Activated naive CD4-positive, alpha-beta T cell treated with anti-CD3 and anti-CD28 coated beads, Interleukin-2, amount 50 U/mL, for 24 hours (primary cell): ENCODE measurements around the gene EDDM3A.
"Not testable (repeated sequence)": the region's sequence is repeated elsewhere in the genome, so short reads cannot be mapped to it uniquely, and the experiment has no call there.

ENCODE experiments used
- H3K27ac Mint-ChIP-seq: one replicate; pipeline ENCODE4 v1.8.0; 2021; ENCODE audit warnings: mild to moderate bottlenecking, mixed read lengths
- H3K27me3 Mint-ChIP-seq: one replicate; pipeline ENCODE4 v1.8.0; 2021; ENCODE audit warnings: mixed read lengths
- H3K36me3 Mint-ChIP-seq: one replicate; pipeline ENCODE4 v1.8.0; 2021; ENCODE audit warnings: mixed read lengths
- H3K4me1 Mint-ChIP-seq: one replicate; pipeline ENCODE4 v1.8.0; 2021; ENCODE audit warnings: mixed read lengths
- H3K4me3 Mint-ChIP-seq: one replicate; pipeline ENCODE4 v1.8.0; 2021; ENCODE audit warnings: mild to moderate bottlenecking, mixed read lengths
- H3K9me3 Mint-ChIP-seq: one replicate; pipeline ENCODE4 v1.8.0; 2021; ENCODE audit warnings: mixed read lengths

Gene EDDM3A

DNA sequence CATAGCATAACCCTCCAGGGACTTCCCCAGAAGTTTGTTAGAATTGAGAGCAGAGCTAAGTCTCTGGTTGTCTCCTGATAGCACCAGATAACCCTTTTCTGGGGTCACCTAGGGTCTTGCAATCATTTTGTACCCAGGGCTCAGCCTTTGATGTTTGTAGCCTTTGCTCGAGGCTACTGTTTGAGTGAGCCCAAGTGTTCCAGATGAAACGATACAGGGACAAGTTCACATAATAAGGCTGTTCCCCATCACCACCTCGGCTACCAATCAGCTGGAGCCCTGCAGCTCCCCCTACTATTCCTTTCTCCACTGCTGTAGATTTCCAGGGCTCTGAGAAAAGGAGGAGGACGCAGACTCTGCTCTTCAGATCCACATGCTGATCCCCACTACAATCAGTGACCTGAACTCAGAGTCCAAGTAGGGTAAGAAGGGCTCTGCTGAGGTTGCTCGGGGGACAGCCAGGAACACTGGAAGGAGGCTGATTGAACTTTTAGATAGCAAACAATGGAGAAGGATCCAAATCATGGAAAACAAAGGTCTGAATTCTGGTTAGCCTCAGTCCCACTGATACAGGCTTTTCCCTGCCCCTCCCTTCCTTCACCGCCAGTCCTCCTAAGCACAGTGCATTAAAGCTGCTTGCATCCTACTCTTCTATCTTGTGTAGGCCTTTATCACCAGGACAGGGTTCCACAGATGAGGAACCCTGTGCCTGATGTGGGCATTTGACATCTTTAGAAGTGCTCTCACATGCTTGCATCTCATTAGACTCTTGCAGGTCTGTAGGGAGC lies at the start of gene EDDM3A:
Gene EDDM3A (plus strand): TSS at position 317 of the 788 bp plus-strand sequence. CDS start 1,694 bp downstream, outside the sequence.
- Mint-ChIP-seq H3K4me3 (no peak within 1 kb of the TSS), H3K4me1 (no peaks in the 10 kb centered on the region), H3K27me3 (peaks cover 4% of the 10 kb centered on the region), H3K27ac (no peak within 1 kb of the TSS), H3K36me3 (no peaks in the 10 kb centered on the region), H3K9me3 (no peaks in the 10 kb centered on the region)

GRCh38 chr14:20696764-20697163 lies 48.9 kb upstream of the EDDM3A start:
- peaks cover 2% of the 10 kb centered on the region for H3K27me3 Mint-ChIP-seq
- H3K4me1 Mint-ChIP-seq, result no peaks in the 10 kb centered on the region
- H3K36me3 Mint-ChIP-seq, result no peaks in the 10 kb centered on the region
- H3K9me3 Mint-ChIP-seq, result no peaks in the 10 kb centered on the region
- H3K27ac Mint-ChIP-seq, result no peak overlapping the region
- H3K4me3 Mint-ChIP-seq, result no peak overlapping the region

DNA sequence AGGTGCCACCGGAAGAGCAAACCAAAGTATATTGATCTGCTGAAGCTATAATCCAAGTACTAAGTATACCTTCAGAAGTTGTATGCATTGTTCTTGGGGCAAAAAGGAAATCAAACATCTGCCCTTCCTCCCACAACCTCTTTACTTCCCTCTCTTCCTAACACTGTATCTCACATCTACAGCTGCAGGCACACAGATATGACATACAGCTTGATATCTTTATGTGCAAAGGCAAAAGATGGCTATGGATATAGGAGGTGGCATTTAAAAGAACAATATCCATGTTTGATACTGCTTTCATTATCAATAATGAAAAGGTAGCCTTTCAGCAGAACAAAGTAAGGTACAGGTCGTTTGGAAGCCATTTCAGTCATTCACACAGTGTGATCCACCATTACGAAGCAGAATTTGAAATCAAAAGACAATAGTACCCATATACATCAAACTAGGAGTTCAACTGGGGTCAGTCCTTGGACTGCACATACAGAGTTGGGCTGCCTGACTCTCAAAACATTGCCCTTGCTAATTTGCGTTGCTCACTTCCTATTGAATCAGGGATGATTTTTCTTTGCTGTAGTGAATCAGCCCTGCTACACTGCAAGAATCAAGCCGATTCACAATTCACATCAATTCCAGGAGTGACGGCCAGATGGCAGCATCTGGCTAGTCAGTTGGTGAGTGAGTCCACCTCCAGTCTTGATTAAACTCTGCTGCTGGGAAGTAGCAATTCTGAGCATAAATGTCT lies 48.2 kb upstream of the EDDM3A start:
- peaks cover 2% of the 10 kb centered on the region for H3K27me3 Mint-ChIP-seq
- no peak overlapping the region for H3K27ac Mint-ChIP-seq
- no peaks in the 10 kb centered on the region for H3K9me3 Mint-ChIP-seq
- H3K4me1 Mint-ChIP-seq, result no peaks in the 10 kb centered on the region
- no peak overlapping the region for H3K4me3 Mint-ChIP-seq
- no peaks in the 10 kb centered on the region for H3K36me3 Mint-ChIP-seq

DNA sequence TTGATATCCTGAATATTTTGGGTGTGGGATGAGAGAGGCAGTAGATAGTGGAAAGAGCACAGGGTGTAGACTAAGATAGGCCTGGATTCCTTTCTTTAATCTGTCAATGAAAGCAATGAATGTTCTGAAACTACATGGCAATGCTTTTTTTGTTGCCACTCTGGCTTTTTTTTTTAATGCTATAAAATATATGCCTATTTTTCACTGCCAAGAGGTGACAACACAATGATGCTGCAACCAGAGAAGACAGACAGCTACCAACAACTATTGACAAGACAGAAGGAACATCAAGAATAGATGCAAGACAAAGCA lies 47.7 kb upstream of the EDDM3A start:
- H3K27me3 Mint-ChIP-seq, result peaks cover 2% of the 10 kb centered on the region
- H3K4me3 Mint-ChIP-seq, result no peak overlapping the region
- no peak overlapping the region for H3K27ac Mint-ChIP-seq
- H3K9me3 Mint-ChIP-seq, result no peaks in the 10 kb centered on the region
- no peaks in the 10 kb centered on the region for H3K4me1 Mint-ChIP-seq
- no peaks in the 10 kb centered on the region for H3K36me3 Mint-ChIP-seq

DNA sequence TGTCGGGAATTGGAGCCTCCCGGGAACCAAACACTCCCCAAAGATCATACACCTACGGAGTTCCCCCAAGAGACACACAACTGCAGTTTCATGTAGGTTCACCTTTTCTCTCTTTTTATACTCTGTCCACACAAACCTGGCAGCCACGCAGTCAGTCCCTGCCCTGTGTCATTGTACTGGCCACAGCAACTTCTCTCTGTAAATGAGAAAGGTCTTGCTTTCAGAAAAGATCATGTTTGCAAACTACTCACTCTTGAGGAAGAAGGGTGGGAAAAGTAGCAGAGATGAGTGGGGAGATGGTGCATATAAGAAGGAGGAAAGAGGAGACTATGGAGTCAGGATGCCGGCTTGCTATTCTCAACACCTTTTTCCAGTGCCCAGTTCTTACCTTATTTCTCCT lies 46.8 kb upstream of the EDDM3A start:
- no peaks in the 10 kb centered on the region for H3K4me1 Mint-ChIP-seq
- H3K27me3 Mint-ChIP-seq, result peaks cover 2% of the 10 kb centered on the region
- H3K27ac Mint-ChIP-seq, result no peak overlapping the region
- H3K36me3 Mint-ChIP-seq, result no peaks in the 10 kb centered on the region
- no peak overlapping the region for H3K4me3 Mint-ChIP-seq
- no peaks in the 10 kb centered on the region for H3K9me3 Mint-ChIP-seq

GRCh38 chr14:20699931-20700330 lies 45.8 kb upstream of the EDDM3A start:
- Mint-ChIP-seq H3K4me1 (no peaks in the 10 kb centered on the region), H3K27me3 (peaks cover 2% of the 10 kb centered on the region), H3K9me3 (no peaks in the 10 kb centered on the region), H3K27ac (no peak overlapping the region), H3K36me3 (no peaks in the 10 kb centered on the region), H3K4me3 (no peak overlapping the region)

GRCh38 chr14:20700965-20701364 lies 44.7 kb upstream of the EDDM3A start:
- not testable (repeated sequence) for H3K9me3 Mint-ChIP-seq, H3K27me3 Mint-ChIP-seq, H3K4me3 Mint-ChIP-seq, H3K36me3 Mint-ChIP-seq, H3K27ac Mint-ChIP-seq, H3K4me1 Mint-ChIP-seq

DNA sequence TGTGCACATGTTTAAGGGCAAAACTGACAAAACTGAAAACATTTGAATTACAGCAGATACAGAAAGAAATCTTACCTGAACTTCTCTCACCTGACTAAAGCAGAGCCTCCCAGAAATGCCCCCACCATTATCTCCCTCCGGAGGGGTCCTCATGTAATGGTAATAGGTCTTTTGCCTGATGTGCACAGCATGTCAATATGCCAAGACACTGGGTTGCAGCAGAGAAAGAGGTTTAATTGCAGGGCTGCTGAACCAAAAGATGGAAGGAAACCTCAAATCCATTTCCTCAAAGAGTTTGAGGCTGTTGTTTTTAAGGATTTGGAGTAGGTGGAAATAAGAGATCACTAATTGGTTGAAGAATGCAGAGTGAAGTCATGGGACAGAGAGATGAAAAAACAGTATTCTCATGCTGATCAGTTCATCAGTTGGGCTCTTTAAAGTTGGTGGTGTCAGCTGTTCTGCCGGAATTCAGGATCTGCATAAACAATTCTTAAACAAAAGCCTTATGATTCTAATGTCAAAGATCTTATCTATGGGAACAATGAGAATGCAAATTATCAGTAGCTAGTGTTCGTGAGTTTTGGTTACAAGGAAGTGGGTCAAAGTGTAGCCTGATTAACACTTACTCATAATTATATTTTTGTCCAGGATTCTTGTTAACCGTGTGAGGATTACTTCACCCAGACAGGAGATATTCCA lies 38.9 kb upstream of the EDDM3A start:
- no peak overlapping the region for H3K27ac Mint-ChIP-seq
- no peak overlapping the region for H3K4me3 Mint-ChIP-seq
- no peaks in the 10 kb centered on the region for H3K4me1 Mint-ChIP-seq
- no peaks in the 10 kb centered on the region for H3K27me3 Mint-ChIP-seq
- no peaks in the 10 kb centered on the region for H3K9me3 Mint-ChIP-seq
- H3K36me3 Mint-ChIP-seq, result no peaks in the 10 kb centered on the region

DNA sequence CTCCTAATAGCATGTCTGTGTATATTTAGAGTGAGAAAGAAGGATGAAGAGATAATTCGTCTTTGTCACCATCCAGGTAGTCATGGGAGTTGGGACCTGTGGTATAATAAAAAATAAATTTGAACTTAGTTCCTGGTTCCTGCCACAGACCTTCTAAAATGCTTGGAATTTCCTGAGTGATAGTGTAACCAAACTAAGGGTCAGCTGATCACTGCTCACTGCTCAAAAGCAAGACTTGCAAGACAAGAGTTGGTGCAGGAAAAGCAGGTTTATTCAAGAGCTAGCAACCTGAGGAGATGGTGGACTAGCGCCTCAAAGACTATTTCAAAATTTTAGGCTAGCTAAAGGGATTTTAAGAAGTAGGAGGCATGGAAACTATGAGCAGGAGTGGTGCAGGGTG lies 38.1 kb upstream of the EDDM3A start:
- H3K4me3 Mint-ChIP-seq, result no peak overlapping the region
- H3K36me3 Mint-ChIP-seq, result no peaks in the 10 kb centered on the region
- no peak overlapping the region for H3K27ac Mint-ChIP-seq
- H3K27me3 Mint-ChIP-seq, result no peaks in the 10 kb centered on the region
- H3K4me1 Mint-ChIP-seq, result no peaks in the 10 kb centered on the region
- H3K9me3 Mint-ChIP-seq, result no peaks in the 10 kb centered on the region

- Mint-ChIP-seq H3K36me3 (no peaks in the 10 kb centered on the region), H3K9me3 (no peaks in the 10 kb centered on the region), H3K4me1 (peaks cover 5% of the 10 kb centered on the region), H3K4me3 (no peak overlapping the region), H3K27ac (no peak overlapping the region), H3K27me3 (no peaks in the 10 kb centered on the region)
Measured at GRCh38 chr14:20711261-20711660, 34.4 kb upstream of the EDDM3A start.

DNA sequence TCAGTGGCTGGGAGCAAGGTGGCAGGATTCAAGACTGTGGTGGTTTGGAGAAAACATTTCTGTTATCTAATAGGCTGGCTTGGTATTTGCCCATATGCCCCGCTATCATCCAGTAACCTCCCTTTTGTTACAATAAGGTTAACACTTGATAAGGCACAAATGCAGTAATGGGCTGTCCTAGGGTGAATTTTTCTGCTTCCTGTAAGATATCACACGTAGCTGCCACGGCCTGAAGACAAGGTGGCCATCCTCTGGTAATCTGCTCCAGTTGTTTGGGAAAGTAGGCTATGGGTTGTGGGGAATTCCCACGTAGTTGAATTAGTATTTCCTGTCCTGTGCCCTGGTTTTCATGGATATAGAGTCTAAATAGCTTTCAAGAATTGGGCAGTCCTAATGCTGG lies 34.0 kb upstream of the EDDM3A start:
- H3K27me3 Mint-ChIP-seq, result no peaks in the 10 kb centered on the region
- no peaks in the 10 kb centered on the region for H3K36me3 Mint-ChIP-seq
- no peak overlapping the region for H3K4me3 Mint-ChIP-seq
- no peak overlapping the region for H3K27ac Mint-ChIP-seq
- peaks cover 5% of the 10 kb centered on the region for H3K4me1 Mint-ChIP-seq
- H3K9me3 Mint-ChIP-seq, result no peaks in the 10 kb centered on the region

DNA sequence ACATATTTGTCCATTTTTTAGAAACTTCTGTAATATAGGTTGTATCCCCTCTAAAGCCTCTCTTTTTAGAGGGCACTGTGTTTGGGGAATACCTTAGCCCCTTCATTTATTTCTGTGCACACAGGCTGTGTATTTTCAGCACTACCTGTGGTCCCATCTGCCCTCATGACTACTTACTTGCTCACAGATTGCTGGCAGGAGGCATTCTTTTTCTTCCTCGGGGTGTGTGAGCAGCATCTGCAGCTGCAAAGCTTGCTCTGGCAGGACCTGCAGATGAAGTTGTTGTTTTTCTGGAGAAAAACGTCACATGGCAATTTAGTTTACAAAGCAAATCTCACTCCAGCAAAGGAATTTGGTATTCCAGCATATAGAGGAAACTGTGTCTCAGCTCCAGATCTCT lies 32.8 kb upstream of the EDDM3A start:
- H3K4me3 Mint-ChIP-seq, result no peak overlapping the region
- no peaks in the 10 kb centered on the region for H3K27me3 Mint-ChIP-seq
- H3K36me3 Mint-ChIP-seq, result no peaks in the 10 kb centered on the region
- no peaks in the 10 kb centered on the region for H3K9me3 Mint-ChIP-seq
- peaks cover 5% of the 10 kb centered on the region for H3K4me1 Mint-ChIP-seq
- no peak overlapping the region for H3K27ac Mint-ChIP-seq

DNA sequence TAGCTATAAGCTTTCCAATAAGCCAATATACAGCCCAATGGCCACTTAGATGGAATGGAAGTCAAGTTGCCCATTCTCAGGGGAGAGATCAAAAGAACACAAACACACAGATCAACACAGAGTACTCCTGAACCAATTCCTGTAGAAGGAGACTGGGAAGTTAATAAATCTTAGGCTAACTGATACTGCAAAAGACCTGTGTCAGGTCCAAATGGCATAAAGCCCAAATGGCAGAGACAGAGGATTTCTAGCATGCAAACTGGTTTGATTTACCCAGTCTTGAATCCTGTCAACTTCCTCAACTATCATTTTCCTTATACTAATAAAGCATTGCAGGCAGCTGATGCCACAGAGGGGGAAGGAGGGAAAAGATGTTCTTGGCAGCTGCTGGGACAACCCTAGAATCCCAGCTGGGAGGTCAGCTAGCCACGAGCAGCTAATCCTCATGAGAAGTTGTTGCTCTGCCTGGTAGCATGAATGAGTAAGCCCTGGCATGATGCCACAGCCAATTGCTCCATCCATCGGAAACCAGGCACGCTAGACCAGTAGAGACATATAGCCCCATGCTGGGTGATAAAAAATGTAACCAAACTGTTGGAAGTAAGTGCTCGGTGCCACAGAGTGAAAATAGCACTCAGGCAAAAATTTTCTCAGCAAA lies 31.0 kb upstream of the EDDM3A start:
- Mint-ChIP-seq H3K4me3 (no peak overlapping the region), H3K4me1 (peaks cover 5% of the 10 kb centered on the region)

DNA sequence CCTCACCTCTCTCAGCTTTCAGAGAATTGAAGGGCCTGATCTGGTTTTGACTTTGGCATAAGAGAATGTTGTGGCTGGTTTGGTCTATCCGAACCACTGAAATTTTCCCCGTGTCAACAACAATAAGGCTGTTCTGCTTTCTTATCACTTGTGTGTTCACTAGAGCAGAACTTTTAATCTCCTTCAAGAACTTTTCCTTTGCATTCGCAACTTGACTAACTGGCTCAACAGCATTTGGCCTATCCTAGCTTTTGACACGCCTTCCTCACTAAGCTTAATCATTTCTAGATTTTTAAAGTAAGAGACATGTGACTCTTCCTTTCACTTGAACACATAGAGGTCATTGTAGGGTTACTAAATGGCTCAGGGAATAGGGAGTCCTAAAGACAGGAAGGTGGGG lies 25.9 kb upstream of the EDDM3A start:
- Mint-ChIP-seq H3K36me3 (no peaks in the 10 kb centered on the region), H3K27ac (no peak overlapping the region), H3K9me3 (no peaks in the 10 kb centered on the region), H3K4me3 (no peak overlapping the region), H3K4me1 (peaks cover 8% of the 10 kb centered on the region), H3K27me3 (peaks cover 19% of the 10 kb centered on the region)

More for the DNA sequence above, 31.0 kb upstream of the EDDM3A start:
- no peaks in the 10 kb centered on the region for H3K36me3 Mint-ChIP-seq
- H3K27me3 Mint-ChIP-seq, result no peaks in the 10 kb centered on the region
- no peaks in the 10 kb centered on the region for H3K9me3 Mint-ChIP-seq
- H3K27ac Mint-ChIP-seq, result no peak overlapping the region

- no peak overlapping the region for H3K27ac Mint-ChIP-seq
- H3K4me3 Mint-ChIP-seq, result no peak overlapping the region
- peaks cover 23% of the 10 kb centered on the region for H3K27me3 Mint-ChIP-seq
- peaks cover 4% of the 10 kb centered on the region for H3K4me1 Mint-ChIP-seq
- H3K36me3 Mint-ChIP-seq, result no peaks in the 10 kb centered on the region
- H3K9me3 Mint-ChIP-seq, result no peaks in the 10 kb centered on the region
Measured at GRCh38 chr14:20720741-20721140, 24.9 kb upstream of the EDDM3A start.

GRCh38 chr14:20722016-20722415 lies 23.7 kb upstream of the EDDM3A start:
- Mint-ChIP-seq H3K9me3 (no peaks in the 10 kb centered on the region), H3K36me3 (no peaks in the 10 kb centered on the region), H3K27ac (no peak overlapping the region), H3K27me3 (peaks cover 28% of the 10 kb centered on the region), H3K4me1 (peaks cover 4% of the 10 kb centered on the region), H3K4me3 (no peak overlapping the region)
